22Rv1 (cell line): ENCODE data around the gene SMG9.
"Not testable (repeated sequence)": the region's sequence is repeated elsewhere in the genome, so short reads cannot be mapped to it uniquely, and the experiment has no call there.

ENCODE experiments used
- H3K27ac ChIP-seq: fragments of 450-650 bp; 2 replicates; pipeline ENCODE4 v1.5.1; 2017
- ZFX ChIP-seq: fragments of 450-650 bp; IDR thresholded peaks from 2 replicates; pipeline ENCODE4 v1.6.1; 2017; ENCODE audit warnings: antibody characterized with exemption, borderline replicate concordance
- TF ChIP-seq, protein P1 (sequence below): fragments of 450-650 bp; IDR thresholded peaks from 2 replicates; pipeline ENCODE4 v1.5.1; 2017; ENCODE audit warnings: mild to moderate bottlenecking

Gene SMG9

GRCh38 chr19:43690444-43690843 is 64.3 kb downstream of the SMG9 start:
- H3K27ac ChIP-seq: no peak overlapping the region

GRCh38 chr19:43688059-43688701 is 66.6 kb downstream of the SMG9 start:
- no peak overlapping the region for H3K27ac ChIP-seq
- TF ChIP-seq, protein P1, sequence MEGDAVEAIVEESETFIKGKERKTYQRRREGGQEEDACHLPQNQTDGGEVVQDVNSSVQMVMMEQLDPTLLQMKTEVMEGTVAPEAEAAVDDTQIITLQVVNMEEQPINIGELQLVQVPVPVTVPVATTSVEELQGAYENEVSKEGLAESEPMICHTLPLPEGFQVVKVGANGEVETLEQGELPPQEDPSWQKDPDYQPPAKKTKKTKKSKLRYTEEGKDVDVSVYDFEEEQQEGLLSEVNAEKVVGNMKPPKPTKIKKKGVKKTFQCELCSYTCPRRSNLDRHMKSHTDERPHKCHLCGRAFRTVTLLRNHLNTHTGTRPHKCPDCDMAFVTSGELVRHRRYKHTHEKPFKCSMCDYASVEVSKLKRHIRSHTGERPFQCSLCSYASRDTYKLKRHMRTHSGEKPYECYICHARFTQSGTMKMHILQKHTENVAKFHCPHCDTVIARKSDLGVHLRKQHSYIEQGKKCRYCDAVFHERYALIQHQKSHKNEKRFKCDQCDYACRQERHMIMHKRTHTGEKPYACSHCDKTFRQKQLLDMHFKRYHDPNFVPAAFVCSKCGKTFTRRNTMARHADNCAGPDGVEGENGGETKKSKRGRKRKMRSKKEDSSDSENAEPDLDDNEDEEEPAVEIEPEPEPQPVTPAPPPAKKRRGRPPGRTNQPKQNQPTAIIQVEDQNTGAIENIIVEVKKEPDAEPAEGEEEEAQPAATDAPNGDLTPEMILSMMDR: no peak
- no peak for TF ChIP-seq ZFX

More at GRCh38 chr19:43690444-43690843, 64.3 kb downstream of the SMG9 start:
- TF ChIP-seq ZFX: no peak
- TF ChIP-seq, protein P1: no peak

- no peak overlapping the region for H3K27ac ChIP-seq
Measured at GRCh38 chr19:43687660-43687997, 67.1 kb downstream of the SMG9 start.

GRCh38 chr19:43684326-43684725 is 70.4 kb downstream of the SMG9 start:
- no peak overlapping the region for H3K27ac ChIP-seq
- no peak for TF ChIP-seq ZFX
- TF ChIP-seq, protein P1: no peak

More at GRCh38 chr19:43687660-43687997, 67.1 kb downstream of the SMG9 start:
- TF ChIP-seq ZFX: no peak
- TF ChIP-seq, protein P1: no peak

- TF ChIP-seq ZFX: no peak
- TF ChIP-seq, protein P1: no peak
- no peak overlapping the region for H3K27ac ChIP-seq
Measured at GRCh38 chr19:43683905-43684304, 70.9 kb downstream of the SMG9 start.

- H3K27ac ChIP-seq: no peak overlapping the region
- no peak for TF ChIP-seq ZFX
- TF ChIP-seq, protein P1: no peak
Measured at GRCh38 chr19:43682824-43683661, 71.7 kb downstream of the SMG9 start.

DNA sequence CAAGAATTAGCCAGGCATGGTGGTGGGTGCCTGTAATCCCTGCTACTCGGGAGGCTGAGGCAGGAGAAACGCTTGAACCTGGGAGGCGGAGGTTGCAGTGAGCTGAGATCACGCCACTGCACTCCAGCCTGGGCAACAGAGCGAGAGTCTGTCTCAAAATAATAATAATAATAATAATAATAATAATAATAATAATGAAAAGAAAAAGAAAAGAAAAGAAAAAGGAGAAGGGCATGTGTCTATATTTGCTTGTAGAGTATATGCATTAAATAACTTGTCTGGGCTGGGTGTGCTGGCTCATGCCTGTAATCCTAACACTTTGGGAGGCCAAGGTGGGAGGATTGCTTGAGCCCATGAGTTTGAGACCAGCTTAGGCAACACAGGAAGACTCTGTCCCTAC is 72.5 kb downstream of the SMG9 start:
- H3K27ac ChIP-seq: not testable (repeated sequence)
